Endothelial cell of umbilical vein (primary cell): ENCODE measurements around the gene MOK.

Experiments
- CTCF ChIP-seq, 2 donors: IDR thresholded peaks; 1 replicate in 1 of 2; 2 replicates in 1 of 2; pipeline ENCODE4 v1.5.1; 2011; ENCODE audit warnings: low read length in 2 of 2, mild to moderate bottlenecking in 2 of 2, moderate library complexity in 2 of 2, control low read depth in 1 of 2, inconsistent platforms in 1 of 2, low read depth in 1 of 2; ENCODE audit not compliant: insufficient read depth in 1 of 2; ENCODE audit errors: extremely low read depth in 1 of 2
- EZH2 ChIP-seq: IDR thresholded peaks from 2 replicates; pipeline ENCODE4 v1.6.1; 2012; ENCODE audit warnings: borderline replicate concordance, low read depth, mild to moderate bottlenecking, moderate library complexity, low read length, inconsistent platforms; ENCODE audit not compliant: severe bottlenecking
- FOS ChIP-seq: IDR thresholded peaks from 2 replicates; pipeline ENCODE4 v1.6.1; 2011; ENCODE audit warnings: mild to moderate bottlenecking, low read length, moderate library complexity, borderline replicate concordance; ENCODE audit not compliant: insufficient read depth
- JUN ChIP-seq: IDR thresholded peaks from 2 replicates; pipeline ENCODE4 v1.6.1; 2011; ENCODE audit warnings: borderline replicate concordance, low read depth; ENCODE audit not compliant: insufficient read length, insufficient read depth
- MAX ChIP-seq: IDR thresholded peaks from 2 replicates; pipeline ENCODE4 v1.6.1; 2011; ENCODE audit not compliant: insufficient read depth, insufficient read length
- POLR2A ChIP-seq: IDR thresholded peaks from 2 replicates; pipeline ENCODE4 v1.6.1; 2012; ENCODE audit warnings: low read depth, mild to moderate bottlenecking, control low read depth, low read length
- POLR2AphosphoS5 ChIP-seq: IDR thresholded peaks from 2 replicates; pipeline ENCODE4 v1.6.1; 2012; ENCODE audit warnings: low read depth, mild to moderate bottlenecking, control low read depth, low read length, moderate library complexity; ENCODE audit not compliant: insufficient read depth

- TF ChIP-seq JUN (no peak), EZH2 (no peak), CTCF (IDR thresholded peaks at IDR 0.05; ENCODE audit: extremely low read depth in 1 of 2, insufficient read depth in 1 of 2, low read depth in 1 of 2, low read length in 2 of 2) (no peak), POLR2AphosphoS5 (no peak), POLR2A (no peak), MAX (no peak), FOS (no peak)
Measured at GRCh38 chr14:102212845-102213244, 92.1 kb downstream of the MOK start.
